Raji (cell line): Measurements from ENCODE around the gene C14orf180.

Source experiments
- POLR2A ChIP-seq: IDR thresholded peaks from 2 replicates; pipeline ENCODE4 v1.6.1; 2011; ENCODE audit warnings: low read depth, low read length, control low read depth; ENCODE audit not compliant: insufficient read depth

The C14orf180 gene

GRCh38 chr14:104578321-104578720, 1.2 kb upstream of the C14orf180 start:
- no peak for TF ChIP-seq POLR2A

DNA sequence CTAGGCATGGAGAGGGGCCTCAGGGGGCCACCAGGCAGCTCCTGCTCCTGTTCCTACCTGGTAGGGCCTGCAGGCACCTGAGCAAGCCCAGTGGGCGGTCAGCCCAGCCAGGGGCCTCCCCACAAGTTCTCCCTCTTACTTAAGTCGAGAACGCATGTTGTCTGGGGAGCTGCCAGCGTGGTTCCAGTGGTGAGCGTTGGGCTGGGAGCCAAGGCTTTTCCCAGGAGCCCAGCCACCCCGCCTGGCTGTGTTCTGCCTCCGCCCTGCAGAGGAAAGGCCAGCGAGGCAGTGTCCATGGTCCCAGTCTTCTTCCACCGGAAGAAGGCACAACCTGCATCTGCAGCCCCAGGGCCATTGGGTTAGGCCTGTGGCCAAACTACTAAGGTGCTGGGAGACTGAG, 1.4 kb downstream of the C14orf180 start:
- no peak for TF ChIP-seq POLR2A

GRCh38 chr14:104581521-104581920, 2.0 kb downstream of the C14orf180 start:
- no peak for TF ChIP-seq POLR2A

- TF ChIP-seq POLR2A: no peak
Observed at GRCh38 chr14:104582005-104582404, 2.4 kb downstream of the C14orf180 start.

DNA sequence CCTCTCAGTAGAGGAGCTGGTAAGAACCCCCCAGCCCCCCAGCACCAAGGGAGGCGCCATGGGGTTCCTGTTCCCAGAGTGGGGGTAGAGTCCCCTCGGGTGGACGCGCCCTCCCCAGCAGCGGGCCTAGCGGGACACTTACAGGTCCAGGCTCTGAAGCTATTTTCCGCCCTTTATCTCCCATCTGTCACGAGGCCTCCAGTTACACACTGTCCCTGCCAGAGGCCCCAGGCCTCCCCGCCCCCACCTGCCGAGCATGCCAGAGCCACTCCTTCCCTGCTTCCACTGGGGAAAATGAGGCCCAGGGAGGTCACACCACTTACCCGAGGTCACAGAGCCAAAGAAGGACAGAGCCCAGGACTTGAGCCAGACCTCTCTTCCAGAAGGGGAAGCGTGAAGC, 3.1 kb downstream of the C14orf180 start:
- no peak for TF ChIP-seq POLR2A

DNA sequence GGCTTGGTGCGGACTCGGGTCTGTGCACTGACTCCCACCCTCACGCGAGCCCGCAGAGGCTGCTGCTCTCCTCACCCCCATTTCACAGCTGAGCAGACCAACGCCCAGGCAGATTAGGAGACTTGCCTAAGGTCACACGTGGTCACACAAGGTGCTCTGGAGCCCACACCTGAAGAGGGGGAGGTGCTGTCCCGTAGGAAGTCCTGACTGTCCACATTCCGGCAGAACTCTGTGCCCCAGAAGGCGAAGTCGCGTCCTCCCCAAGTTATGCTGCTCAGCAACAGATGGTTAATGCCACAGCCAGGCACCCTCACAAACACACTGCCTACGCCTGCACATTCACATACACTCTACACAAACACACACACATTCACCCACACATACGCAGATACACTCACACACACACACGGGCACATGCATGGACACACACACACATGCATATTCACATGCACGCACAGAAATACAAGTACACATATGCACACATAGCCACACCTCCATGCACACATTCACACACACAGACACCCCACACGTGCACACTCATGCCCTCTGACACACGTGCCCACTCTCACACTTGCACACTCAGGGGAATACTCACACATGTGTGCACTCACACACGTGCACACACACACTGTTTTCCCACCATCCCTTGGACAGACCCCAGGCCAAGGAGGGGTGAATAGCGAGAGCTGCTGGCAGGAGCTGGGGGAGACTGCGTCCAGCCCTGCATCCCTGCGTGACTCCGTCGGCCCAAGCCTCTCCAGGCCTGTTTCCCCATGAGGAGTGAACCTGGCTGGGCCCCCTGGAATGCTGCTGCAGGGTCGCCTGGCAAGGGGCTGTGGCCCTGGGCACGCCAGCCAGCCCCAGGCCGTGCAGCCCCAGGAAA, 4.1 kb downstream of the C14orf180 start:
- no peak for TF ChIP-seq POLR2A

DNA sequence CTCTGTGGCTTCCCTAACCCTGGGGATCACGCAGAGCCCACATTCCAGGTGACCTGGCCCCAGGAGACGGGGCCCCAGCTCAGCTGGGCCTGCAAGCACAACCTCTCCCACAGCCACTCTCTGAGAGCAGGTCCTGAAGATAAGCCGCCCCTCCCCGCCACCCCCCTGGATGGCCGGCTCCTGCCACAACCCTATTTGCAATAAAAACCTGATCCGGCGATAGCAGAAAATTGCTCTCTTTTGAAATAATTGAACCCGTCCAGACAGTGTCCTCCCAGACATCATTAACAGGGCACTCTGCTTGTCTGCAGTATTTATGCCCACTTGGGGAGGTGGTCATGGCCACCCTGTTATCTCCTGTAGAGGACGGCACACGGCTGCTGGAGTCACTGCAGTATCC, 5.0 kb downstream of the C14orf180 start:
- TF ChIP-seq POLR2A: no peak

- TF ChIP-seq POLR2A: no peak
Observed at GRCh38 chr14:104585966-104586697, 6.6 kb downstream of the C14orf180 start.

GRCh38 chr14:104586832-104587620, 7.5 kb downstream of the C14orf180 start:
- TF ChIP-seq POLR2A: no peak

DNA sequence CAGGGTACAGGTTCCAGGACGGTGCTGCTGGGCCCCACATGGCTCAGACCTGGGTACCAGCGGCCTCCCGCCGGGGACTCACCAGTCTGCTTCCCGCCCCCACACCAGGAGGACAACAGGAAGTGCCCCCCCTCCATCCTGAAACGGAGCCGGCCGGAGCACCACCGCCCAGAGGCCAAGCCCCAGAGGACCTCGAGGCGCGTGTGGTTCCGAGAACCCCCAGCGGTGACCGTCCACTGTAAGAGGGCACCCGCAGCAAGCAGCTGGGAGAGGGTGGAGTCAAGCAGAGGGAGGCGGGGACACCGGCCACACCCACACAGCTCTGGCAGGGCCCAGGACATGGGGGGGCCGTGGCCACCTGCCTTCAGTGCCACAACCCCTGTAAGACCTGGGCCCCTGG, 8.1 kb downstream of the C14orf180 start:
- no peak for TF ChIP-seq POLR2A

- no peak for TF ChIP-seq POLR2A
Observed at GRCh38 chr14:104588066-104588857, 8.7 kb downstream of the C14orf180 start.

DNA sequence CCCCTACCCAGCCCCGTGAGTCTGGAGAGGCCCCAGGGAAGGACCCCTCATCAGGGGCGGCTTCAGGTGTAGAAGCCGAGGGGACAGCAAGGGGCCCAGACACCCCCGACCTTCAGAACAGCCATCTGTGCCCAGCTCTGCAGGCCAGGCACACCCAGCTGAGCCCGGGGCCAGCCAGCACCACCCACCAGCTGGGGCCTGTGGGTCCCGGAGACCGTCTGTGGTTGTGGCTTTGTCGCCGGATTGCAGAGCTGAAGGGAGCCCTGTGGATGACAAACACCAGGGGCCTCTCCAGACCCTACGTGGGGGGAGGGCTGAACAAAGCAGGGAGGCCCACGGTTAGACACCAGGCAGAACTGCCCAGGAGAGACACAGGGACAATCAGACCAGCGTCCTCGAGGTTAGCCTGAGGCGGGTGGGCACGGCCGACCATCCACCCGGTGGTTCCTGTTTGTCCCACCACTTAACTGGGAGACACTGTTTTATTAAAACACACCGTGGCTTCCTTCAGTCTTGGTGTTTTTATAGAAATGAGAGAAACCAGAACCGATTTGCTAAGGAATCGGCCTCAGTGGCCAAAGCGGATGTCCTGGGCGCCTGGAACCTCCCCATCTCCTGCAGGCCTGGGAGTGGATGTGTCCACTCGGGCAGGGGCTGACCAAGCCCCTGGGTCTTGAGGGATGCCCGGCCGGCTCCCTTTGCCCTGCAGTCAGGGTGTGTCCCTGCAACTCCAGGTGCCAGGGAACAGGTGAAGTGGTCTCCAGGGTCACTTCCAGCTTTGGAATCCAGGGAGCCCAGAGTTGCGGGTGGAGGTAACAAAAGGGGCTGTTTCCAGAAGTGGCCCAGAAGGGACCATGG, 10.0 kb downstream of the C14orf180 start:
- no peak for TF ChIP-seq POLR2A

GRCh38 chr14:104590240-104590965, 10.8 kb downstream of the C14orf180 start:
- no peak for TF ChIP-seq POLR2A

- TF ChIP-seq POLR2A: no peak
Observed at GRCh38 chr14:104591031-104591430, 11.5 kb downstream of the C14orf180 start.
